Panc1 (cell line): ENCODE data around the gene TBC1D13. TPM values are rescaled to one million over a fixed set of nuclear protein-coding genes. Genes with fewer than 3 reads are reported as not detected.

Experiments
- ATAC-seq: fragments of 200-7000 bp; cut with Tn5 transposase; 2 replicates; pipeline ENCODE4 v1.9.1; 2020; ENCODE audit warnings: mild to moderate bottlenecking, moderate library complexity
- BruUV-seq: library from RNA; stranded (reverse); fragments of 400-500 nt; replicated peaks from 2 replicates; lab custom pipeline; 2021; lab: Mats Ljungman, UMichigan
- CTCF ChIA-PET: fragments of 300-600 bp; sonication (Branson Sonifier 250); formaldehyde crosslinking; loops from one replicate; lab custom pipeline; 2022; ENCODE audit warnings: antibody characterized with exemption; lab: Charles Lee
- POLR2A ChIA-PET: fragments of 300-600 bp; sonication (Branson Sonifier 250); formaldehyde crosslinking; loops from one replicate; lab custom pipeline; 2022; ENCODE audit warnings: antibody characterized with exemption; lab: Charles Lee
- DNase-seq: peaks from one replicate; pipeline ENCODE4 v3.0.0-alpha.2; 2010; ENCODE audit warnings: low read depth, low spot score
- H3K27ac ChIP-seq: 2 replicates; pipeline ENCODE4 v1.5.1; 2011; ENCODE audit warnings: mild to moderate bottlenecking, low read length, inconsistent platforms
- H3K27me3 ChIP-seq: fragments of 200-500 bp; sonication (Bioruptor generic); 2 replicates; pipeline ENCODE4 v1.6.0; 2014; ENCODE audit warnings: low read length, inconsistent platforms; ENCODE audit not compliant: control insufficient read depth, insufficient read depth
- H3K36me3 ChIP-seq: fragments of 200-500 bp; sonication (Bioruptor generic); 2 replicates; pipeline ENCODE4 v1.5.1; 2014; ENCODE audit warnings: inconsistent platforms, mild to moderate bottlenecking, low read length, moderate library complexity; ENCODE audit not compliant: control insufficient read depth, insufficient read depth
- H3K4me1 ChIP-seq: 2 replicates; pipeline ENCODE4 v1.5.1; 2011; ENCODE audit warnings: inconsistent platforms, mild to moderate bottlenecking, low read length, moderate library complexity; ENCODE audit not compliant: control insufficient read depth, insufficient read depth
- H3K4me3 ChIP-seq, 2 experiments: 2 replicates each; pipeline ENCODE4 v1.5.1; 2011 to 2012; ENCODE audit warnings: low read depth in 2 of 2, low read length in 2 of 2, mild to moderate bottlenecking in 2 of 2, inconsistent platforms in 1 of 2, moderate library complexity in 1 of 2
- H3K9me3 ChIP-seq: fragments of 200-500 bp; sonication (Bioruptor generic); 2 replicates; pipeline ENCODE4 v1.5.1; 2014; ENCODE audit warnings: low read depth, mild to moderate bottlenecking, inconsistent platforms, low read length, moderate library complexity; ENCODE audit not compliant: control insufficient read depth, insufficient read depth
- POLR2AphosphoS5 ChIP-seq: IDR thresholded peaks from 2 replicates; pipeline ENCODE4 v1.6.1; 2012; ENCODE audit warnings: mild to moderate bottlenecking, low read depth, low read length, moderate library complexity
- SIN3A ChIP-seq: IDR thresholded peaks from 2 replicates; pipeline ENCODE4 v1.6.1; 2012; ENCODE audit warnings: low read depth, mild to moderate bottlenecking, low read length, moderate library complexity, borderline replicate concordance; ENCODE audit not compliant: insufficient read depth
- TCF7L2 ChIP-seq: IDR thresholded peaks from 2 replicates; pipeline ENCODE4 v1.6.1; 2011; ENCODE audit warnings: mild to moderate bottlenecking, low read depth, low read length, inconsistent platforms
- in situ Hi-C: cut with HindIII; loops from 2 replicates; pipeline ENCODE4 v1.10.0; 2016; ENCODE audit warnings: low sequenced_read_pairs, low pct_unique_long_range_greater_than_20kb
- intact Hi-C: fragments of 100-400 bp; cut with micrococcal nuclease; formaldehyde crosslinking; loops from one replicate; pipeline ENCODE4 v1.10.0; 2022; ENCODE audit not compliant: unreplicated experiment
- total RNA-seq: library from RNA; stranded (reverse); gene quantifications from one replicate; pipeline ENCODE4 v1.2.1, GENCODE V29; 2021; ENCODE audit not compliant: unreplicated experiment
- TF ChIP-seq, protein P1 (sequence below), 2 experiments: IDR thresholded peaks; 2 replicates each; pipeline ENCODE4 v1.6.1; 2011 to 2012; ENCODE audit warnings: low read depth in 2 of 2, control low read depth in 1 of 2, low read length in 1 of 2, mild to moderate bottlenecking in 1 of 2, moderate library complexity in 1 of 2; ENCODE audit not compliant: insufficient read depth in 1 of 2
- TF ChIP-seq, protein P2 (sequence below): fragments of 450-650 bp; IDR thresholded peaks from 2 replicates; pipeline ENCODE4 v1.5.1; 2017; ENCODE audit warnings: mild to moderate bottlenecking

The TBC1D13 gene
- total RNA-seq, 1 experiment from 2014 or later: 21.3 TPM

DNA sequence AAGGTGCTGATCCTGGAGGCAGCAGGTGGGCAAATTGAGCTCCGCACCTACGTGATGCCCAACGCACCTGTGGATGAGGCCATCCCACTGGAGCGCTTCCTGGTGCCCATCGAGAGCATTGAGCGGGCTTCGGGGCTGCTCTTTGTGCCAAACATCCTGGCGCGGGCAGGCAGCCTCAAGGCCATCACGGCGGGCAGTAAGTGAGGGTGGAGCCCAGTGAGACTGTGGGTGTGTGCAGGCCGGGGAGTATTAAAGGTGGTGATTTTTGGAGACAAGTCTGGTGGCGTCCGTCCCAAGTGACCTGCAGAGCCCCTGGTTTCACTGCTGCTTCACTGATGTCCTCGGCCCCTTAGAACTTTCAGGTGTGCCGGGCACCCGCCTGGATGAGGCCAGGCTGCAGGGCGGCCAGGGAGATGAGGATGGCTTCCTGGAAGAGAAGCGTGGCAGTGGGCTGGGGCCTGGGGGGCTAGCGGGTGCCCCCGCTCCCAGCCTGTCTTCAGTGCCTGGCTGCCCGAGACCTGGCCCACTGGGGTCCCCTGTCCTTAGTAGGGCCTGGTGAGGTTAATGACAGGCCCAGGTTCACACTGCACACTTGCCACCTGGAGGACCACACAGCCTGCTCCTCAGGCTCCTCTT is 35.5 kb downstream of the TBC1D13 start:
- H3K36me3 ChIP-seq: no peaks in the 10 kb centered on the region; the same call in 1 of the 2 replicates
- DNase-seq (no peak), ATAC-seq (no peak)
- intact Hi-C loops: no loop called here
- TF ChIP-seq TCF7L2: no peak
- no peak for TF ChIP-seq POLR2AphosphoS5
- TF ChIP-seq, protein P1, sequence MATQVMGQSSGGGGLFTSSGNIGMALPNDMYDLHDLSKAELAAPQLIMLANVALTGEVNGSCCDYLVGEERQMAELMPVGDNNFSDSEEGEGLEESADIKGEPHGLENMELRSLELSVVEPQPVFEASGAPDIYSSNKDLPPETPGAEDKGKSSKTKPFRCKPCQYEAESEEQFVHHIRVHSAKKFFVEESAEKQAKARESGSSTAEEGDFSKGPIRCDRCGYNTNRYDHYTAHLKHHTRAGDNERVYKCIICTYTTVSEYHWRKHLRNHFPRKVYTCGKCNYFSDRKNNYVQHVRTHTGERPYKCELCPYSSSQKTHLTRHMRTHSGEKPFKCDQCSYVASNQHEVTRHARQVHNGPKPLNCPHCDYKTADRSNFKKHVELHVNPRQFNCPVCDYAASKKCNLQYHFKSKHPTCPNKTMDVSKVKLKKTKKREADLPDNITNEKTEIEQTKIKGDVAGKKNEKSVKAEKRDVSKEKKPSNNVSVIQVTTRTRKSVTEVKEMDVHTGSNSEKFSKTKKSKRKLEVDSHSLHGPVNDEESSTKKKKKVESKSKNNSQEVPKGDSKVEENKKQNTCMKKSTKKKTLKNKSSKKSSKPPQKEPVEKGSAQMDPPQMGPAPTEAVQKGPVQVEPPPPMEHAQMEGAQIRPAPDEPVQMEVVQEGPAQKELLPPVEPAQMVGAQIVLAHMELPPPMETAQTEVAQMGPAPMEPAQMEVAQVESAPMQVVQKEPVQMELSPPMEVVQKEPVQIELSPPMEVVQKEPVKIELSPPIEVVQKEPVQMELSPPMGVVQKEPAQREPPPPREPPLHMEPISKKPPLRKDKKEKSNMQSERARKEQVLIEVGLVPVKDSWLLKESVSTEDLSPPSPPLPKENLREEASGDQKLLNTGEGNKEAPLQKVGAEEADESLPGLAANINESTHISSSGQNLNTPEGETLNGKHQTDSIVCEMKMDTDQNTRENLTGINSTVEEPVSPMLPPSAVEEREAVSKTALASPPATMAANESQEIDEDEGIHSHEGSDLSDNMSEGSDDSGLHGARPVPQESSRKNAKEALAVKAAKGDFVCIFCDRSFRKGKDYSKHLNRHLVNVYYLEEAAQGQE (IDR thresholded peaks at IDR 0.05; ENCODE audit: insufficient read depth in 1 of 2, low read depth in 2 of 2, low read length in 1 of 2): no peak
- no peak for TF ChIP-seq SIN3A
- TF ChIP-seq, protein P2, sequence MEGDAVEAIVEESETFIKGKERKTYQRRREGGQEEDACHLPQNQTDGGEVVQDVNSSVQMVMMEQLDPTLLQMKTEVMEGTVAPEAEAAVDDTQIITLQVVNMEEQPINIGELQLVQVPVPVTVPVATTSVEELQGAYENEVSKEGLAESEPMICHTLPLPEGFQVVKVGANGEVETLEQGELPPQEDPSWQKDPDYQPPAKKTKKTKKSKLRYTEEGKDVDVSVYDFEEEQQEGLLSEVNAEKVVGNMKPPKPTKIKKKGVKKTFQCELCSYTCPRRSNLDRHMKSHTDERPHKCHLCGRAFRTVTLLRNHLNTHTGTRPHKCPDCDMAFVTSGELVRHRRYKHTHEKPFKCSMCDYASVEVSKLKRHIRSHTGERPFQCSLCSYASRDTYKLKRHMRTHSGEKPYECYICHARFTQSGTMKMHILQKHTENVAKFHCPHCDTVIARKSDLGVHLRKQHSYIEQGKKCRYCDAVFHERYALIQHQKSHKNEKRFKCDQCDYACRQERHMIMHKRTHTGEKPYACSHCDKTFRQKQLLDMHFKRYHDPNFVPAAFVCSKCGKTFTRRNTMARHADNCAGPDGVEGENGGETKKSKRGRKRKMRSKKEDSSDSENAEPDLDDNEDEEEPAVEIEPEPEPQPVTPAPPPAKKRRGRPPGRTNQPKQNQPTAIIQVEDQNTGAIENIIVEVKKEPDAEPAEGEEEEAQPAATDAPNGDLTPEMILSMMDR: no peak
- in situ Hi-C loops: no loop called here
- peaks cover 3% of the 10 kb centered on the region; the same call in 1 of the 2 replicates for H3K4me1 ChIP-seq
- ChIA-PET CTCF (no interaction called here), POLR2A (no interaction called here)
- H3K4me3 ChIP-seq: no peak overlapping the region
- no peak overlapping the region for H3K27ac ChIP-seq
- no TSS peak for BruUV-seq
- H3K27me3 ChIP-seq: no peaks in the 10 kb centered on the region
- no peaks in the 10 kb centered on the region for H3K9me3 ChIP-seq

DNA sequence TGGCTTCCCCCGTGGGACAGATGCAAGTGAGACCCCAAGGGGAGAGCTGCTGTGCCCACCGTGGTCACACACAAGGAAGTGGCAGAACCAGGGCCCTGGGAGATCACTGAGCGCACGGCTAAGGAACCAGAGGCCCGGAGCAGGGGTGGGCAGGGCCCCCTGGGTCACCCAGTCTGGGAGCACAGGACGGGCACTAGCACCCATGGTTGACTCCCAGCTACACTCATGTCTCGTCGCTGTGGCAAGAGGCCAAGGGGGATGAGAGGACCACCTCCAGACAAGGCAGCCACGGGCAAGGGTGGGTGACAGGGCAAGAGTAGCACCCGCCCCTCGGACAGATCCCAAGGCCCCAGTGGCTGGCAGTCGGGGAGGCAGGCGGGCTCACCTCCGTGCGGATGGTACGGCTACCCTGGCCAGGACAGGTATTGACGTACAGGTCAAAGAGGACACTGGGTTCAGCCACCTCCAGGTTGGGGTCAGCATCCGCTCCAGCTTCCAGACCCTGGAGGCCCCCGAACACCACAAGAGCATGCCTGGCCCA is 36.4 kb downstream of the TBC1D13 start:
- BruUV-seq: no TSS peak
- ChIA-PET CTCF (no interaction called here), POLR2A (no interaction called here)
- Histone ChIP-seq H3K9me3 (no peaks in the 10 kb centered on the region), H3K36me3 (no peaks in the 10 kb centered on the region; the same call in 1 of the 2 replicates), H3K27ac (no peak overlapping the region), H3K4me1 (0 out of 2 replicates have a peak, but pooled peaks cover 3% of the 10 kb centered on the region), H3K27me3 (no peaks in the 10 kb centered on the region), H3K4me3 (no peak overlapping the region)
- DNase-seq (no peak), ATAC-seq (no peak)
- intact Hi-C loops (no loop called here), in situ Hi-C loops (no loop called here)
- TF ChIP-seq TCF7L2 (no peak), POLR2AphosphoS5 (no peak), SIN3A (no peak)
- TF ChIP-seq, protein P1 (IDR thresholded peaks at IDR 0.05; ENCODE audit: insufficient read depth in 1 of 2, low read depth in 2 of 2, low read length in 1 of 2): no peak
- TF ChIP-seq, protein P2: no peak
